ENCODE measurements around the gene RAD51B. TPM values are rescaled to one million over a fixed set of nuclear protein-coding genes. Genes with fewer than 3 reads are reported as not detected.
"Not testable (repeated sequence)": the region's sequence is repeated elsewhere in the genome, so short reads cannot be mapped to it uniquely, and the experiment has no call there.

The RAD51B gene
- total RNA-seq, 1 donor: 22.4 TPM

DNA sequence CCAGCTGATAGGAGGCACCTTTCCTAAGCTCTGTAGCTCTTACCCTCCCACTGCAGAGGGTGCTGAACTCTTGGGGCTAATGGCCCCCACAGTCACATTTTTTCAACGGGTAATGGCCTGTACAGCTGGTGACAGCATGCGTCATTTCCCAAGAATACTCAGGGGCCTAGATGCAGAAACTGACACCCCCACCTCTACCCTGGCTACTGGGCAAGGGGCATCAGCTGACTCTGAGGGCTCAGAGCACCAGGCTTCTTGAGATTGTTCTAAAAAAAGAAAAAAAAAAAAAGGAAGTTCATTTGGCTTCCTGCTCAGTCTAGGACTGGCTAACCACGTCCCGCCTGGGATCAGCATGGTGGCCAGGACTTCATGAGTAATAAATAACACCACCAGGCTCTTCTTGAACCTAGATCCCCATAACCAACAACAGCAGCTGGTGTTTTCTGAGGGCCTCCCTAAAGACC is 938.1 kb downstream of the RAD51B start:
- peak in 2 of 3 donors; percentile 89 to 97 for DNase-seq (ENCODE audit: low read depth in 2 of 3, low spot score in 2 of 3)

- no peak for DNase-seq (ENCODE audit: low read depth in 2 of 3, low spot score in 2 of 3)
Observed at GRCh38 chr14:68758301-68758700, 938.7 kb downstream of the RAD51B start.

- no peak for DNase-seq (ENCODE audit: low read depth in 2 of 3, low spot score in 2 of 3)
Observed at GRCh38 chr14:68759017-68759560, 939.5 kb downstream of the RAD51B start.

DNA sequence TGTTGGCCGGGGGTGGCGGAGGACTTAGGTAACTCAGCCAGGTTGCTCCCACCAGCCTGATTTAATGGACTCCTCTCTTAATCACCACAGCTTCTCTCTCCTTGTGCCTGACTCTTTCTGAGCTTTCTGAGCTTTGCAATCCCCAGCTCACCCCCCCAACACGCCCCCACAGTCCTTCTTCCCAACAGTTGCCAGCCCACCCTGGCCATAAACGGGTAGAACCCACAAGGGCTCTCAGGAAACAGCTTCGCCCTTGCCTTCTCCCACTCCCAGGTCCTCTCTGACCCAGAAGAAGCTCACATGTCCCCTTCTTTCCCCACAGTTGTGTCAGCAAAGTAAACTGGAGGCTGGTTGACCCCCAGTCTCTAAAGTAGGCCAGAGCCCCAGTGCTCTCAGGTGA is 940.4 kb downstream of the RAD51B start:
- DNase-seq (ENCODE audit: low read depth in 2 of 3, low spot score in 2 of 3): no peak

DNA sequence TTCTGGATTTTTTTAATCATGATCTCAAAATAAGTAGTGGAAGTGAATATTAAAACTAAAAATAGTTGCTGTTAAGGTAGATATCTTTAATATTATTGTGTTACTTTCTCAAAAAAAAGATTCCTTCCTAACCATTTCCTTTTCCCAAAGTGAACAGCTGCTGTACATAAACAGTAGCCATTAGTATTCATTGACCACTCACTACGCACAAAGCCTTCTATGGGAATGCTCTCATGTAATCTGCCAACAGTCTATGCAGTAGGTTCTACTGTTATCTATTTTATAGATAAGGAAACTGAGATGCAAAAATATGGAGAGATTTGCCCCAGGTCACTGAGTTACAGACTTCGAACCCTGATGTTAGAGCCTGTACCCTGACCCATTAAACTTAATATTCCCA is 941.2 kb downstream of the RAD51B start:
- no peak for DNase-seq (ENCODE audit: low read depth in 2 of 3, low spot score in 2 of 3)

DNA sequence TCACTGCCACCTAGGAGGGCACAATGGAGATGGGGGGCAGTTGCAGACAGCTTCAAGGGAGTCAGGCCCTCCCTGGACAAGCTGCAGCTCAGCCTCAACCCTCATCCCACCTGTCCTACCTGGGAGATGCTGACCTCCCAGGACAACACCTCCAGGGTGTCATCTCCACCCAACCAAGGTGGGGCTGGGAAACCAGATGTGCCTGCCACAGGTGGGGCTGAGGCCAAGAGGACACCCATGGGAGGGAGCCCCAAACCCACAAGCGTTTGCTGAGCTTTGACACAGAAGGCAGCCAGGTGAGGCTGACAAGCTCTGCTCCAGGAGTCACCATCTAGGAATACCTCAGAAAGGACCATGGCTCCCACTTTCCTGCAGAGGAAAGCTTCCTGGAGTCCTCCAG is 941.8 kb downstream of the RAD51B start:
- DNase-seq (ENCODE audit: low read depth in 2 of 3, low spot score in 2 of 3): no peak

DNA sequence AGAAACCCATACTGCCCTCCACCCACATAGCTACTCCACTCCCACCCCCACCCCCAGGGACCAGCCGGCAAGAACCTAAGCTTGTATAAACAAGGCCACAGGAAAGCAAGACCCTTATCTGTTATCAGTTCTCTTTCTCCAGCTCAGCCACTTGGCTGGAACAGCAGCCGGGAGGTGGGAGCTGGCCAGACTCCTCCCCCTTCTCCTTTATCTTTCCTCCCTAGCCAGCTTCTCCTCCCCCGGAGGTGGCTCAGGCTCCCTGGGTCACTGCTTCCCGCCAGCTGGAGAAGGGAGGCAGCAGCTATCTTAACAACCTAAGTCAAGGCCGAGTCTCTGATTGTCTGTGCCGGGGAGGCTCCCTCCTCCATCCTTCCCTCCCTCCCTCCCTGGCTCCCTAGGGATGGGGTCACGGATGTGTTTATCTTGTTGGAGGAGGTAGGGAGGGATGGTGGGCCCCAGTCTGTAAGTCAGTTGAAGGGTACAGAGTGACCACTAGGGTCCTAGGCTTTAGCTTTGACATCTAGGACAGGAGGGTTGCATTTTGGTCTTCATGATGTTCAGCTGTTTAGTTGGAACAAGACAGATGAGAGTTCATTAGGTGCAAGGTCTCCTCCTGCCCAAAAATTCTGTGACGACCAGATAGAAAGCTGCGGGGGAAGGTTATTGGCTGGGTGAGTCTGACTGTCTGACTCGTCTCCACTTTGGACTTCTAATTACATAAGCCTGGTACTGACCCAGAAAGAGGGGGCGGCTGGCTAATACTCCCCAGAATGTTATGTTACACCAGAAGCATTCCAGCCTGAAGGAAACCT is 943.6 kb downstream of the RAD51B start:
- DNase-seq (ENCODE audit: low read depth in 2 of 3, low spot score in 2 of 3): no peak

DNA sequence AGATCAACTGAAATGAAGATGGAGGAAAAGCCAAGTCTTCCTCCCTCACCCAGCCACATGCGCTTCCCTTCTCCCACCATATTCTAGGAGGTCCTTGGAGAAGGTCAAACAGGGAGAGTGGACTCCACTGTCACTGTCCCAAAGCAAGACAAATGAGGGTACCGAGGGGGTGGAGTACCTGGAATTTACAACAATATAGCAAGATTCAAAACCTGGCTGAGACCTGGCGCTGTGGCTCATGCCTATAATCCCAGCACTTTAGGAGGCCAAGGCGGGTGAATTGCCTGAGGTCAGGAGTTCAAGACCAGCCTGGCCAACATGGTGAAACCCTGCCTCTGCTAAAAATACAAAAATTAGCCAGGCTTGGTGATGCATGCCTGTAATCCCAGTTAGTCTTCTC is 944.3 kb downstream of the RAD51B start:
- not testable (repeated sequence) for DNase-seq (ENCODE audit: low read depth in 2 of 3, low spot score in 2 of 3)

GRCh38 chr14:68766299-68767247 is 947.0 kb downstream of the RAD51B start:
- DNase-seq (ENCODE audit: low read depth in 2 of 3, low spot score in 2 of 3): no peak

DNA sequence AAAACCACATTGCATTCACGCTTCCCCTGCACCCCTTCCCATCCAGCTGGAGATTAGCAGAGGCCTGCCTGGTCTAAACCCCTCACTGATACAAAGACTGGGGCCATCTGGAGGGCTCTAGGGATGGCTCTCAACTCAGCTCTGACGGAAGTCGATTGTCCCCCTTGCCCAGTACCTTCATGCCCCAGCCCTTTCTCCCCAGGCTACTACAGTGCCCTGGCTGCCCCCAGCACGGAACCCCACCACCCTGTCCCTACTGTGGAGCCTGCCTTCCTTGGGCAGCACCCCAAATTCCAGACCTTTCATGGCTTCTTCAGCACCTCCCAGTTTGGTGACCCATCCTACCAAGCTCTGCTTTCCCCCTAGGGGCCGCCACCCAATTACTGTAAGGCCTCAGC is 947.7 kb downstream of the RAD51B start:
- DNase-seq (ENCODE audit: low read depth in 2 of 3, low spot score in 2 of 3): no peak

DNA sequence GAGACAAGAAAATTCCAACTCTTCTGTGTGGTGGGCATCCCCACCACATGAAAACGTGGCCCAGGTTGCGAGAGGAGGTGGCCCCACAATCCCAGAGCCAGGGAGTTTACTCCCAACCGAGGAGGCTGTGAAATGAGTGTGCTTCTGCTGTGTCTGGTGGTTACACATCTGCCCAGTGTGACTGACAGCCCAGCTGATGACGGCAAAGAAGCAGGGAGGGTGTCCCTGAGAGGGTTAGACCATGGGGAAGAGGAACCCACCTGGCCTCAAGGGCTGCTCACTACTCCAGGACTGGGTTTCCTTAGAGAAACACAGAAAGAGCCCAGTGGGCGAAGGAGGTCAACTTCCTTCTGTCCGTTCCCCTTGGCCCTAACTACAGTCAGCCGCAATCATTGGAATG is 948.7 kb downstream of the RAD51B start:
- DNase-seq (ENCODE audit: low read depth in 2 of 3, low spot score in 2 of 3): no peak

- DNase-seq (ENCODE audit: low read depth in 2 of 3, low spot score in 2 of 3): no peak
Observed at GRCh38 chr14:68770051-68770450, 950.5 kb downstream of the RAD51B start.

- no peak for DNase-seq (ENCODE audit: low read depth in 2 of 3, low spot score in 2 of 3)
Observed at GRCh38 chr14:68770553-68771286, 951.1 kb downstream of the RAD51B start.

DNA sequence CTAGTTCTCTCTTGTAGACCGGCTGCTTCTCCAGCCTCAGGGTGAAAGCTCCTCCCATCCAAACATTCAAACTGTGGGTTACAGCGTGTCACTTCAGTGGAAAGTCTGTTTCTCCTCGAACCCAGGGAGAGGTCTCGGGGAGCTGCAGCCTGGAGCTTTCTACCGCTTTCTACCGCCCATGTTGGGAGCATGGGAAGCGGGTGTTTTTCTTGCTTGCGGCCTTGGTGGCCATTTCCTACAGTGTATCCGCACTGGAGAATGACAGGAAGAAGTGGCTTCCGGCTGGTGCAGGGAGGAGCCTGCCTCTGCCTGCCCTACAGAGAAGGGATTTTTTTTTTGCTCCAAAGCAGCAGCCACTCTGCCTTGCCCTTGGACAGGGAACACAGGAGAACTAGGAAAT is 952.1 kb downstream of the RAD51B start:
- peak in 1 of 3 donors; percentile 60 for DNase-seq (ENCODE audit: low read depth in 2 of 3, low spot score in 2 of 3)

DNA sequence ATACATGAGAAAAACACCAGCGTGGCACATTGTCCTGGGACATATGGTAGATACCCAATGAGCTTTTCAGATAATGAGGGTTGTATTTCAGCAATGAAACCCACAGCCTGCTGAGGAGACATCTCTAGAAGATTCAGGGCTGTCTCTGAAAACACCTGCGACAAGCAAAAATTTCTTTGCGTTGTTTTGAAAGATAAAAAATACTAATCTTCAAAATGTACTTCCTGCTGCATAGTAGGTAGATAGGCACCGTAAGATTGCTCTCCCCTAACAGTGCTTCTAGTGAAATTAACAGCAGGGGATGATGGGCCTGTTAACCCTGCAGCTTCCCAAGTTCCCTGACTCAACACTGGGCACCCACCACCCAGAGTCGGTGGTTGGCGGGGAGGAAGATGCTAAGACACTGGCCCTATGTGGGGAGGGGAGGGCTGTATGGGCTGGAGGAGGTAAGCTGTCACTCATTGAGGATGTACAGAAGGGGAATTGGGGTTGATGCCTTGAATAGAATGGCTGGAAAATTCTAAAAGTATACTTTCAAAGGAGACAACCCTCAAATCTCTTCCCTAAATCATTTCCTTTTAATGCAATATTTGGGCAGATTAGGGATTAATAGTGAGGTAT is 953.3 kb downstream of the RAD51B start:
- DNase-seq (ENCODE audit: low read depth in 2 of 3, low spot score in 2 of 3): no peak

GRCh38 chr14:68774771-68775613 is 955.4 kb downstream of the RAD51B start:
- no peak for DNase-seq (ENCODE audit: low read depth in 2 of 3, low spot score in 2 of 3)

DNA sequence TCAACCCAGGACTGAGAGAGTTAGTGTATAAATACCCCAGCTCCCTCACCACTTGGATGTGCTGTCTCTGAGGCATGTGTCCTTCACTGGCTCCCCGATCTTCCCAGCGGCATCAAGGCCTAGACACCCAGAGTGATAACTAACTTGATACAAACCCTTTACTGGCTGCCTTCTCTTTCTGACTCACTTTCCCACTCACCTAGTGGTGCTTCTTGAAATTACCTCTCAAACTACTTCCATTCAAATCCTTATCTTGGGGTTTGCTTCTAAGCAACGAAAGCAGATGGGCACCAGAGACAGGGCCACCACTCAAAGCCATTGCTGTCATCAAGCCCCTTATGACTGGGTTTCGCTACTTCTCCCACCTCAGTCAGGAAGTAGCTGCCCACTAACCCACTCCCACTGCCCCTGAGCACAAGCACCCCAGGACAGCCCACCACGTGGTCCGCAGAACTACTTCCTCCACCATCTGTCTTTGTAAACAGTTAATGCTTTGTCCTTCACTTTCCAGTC is 956.1 kb downstream of the RAD51B start:
- no peak for DNase-seq (ENCODE audit: low read depth in 2 of 3, low spot score in 2 of 3)

- DNase-seq (ENCODE audit: low read depth in 2 of 3, low spot score in 2 of 3): no peak
Observed at GRCh38 chr14:68777644-68778043, 958.1 kb downstream of the RAD51B start.

Data from hematopoietic multipotent progenitor cell (in vitro differentiated cells).